ENCODE data around the gene CENPN. TPM values are rescaled to one million over a fixed set of nuclear protein-coding genes. Genes with fewer than 3 reads are reported as not detected.

Gene CENPN
- total and polyA plus RNA-seq, 2 of the 8 experiments (the other 6 are each of a cell fraction or from before 2014, with no cell fraction given) = 32.8 to 67.0 TPM

GRCh38 chr16:81041696-81042095, 34.7 kb downstream of the CENPN start:
- Histone ChIP-seq H3K56ac (replicated peaks; ENCODE audit: insufficient read length, low read depth, low read length) (no peak overlapping the region), H3K23me2 (ENCODE audit: low read depth, low read length) (no peaks in the 10 kb centered on the region; the same call in 1 of the 2 replicates), H3K27ac (ENCODE audit: low read depth, low read length) (no peak overlapping the region), H2AFZ (ENCODE audit: low read length) (no peak overlapping the region), H3K14ac (ENCODE audit: insufficient read length) (no peak overlapping the region), H2BK120ac (replicated peaks; ENCODE audit: low read depth, low read length) (no peak overlapping the region), H3K4ac (replicated peaks; ENCODE audit: insufficient read length, low read depth, low read length) (no peak overlapping the region), H3K4me3 (ENCODE audit: extremely low read depth in 1 of 4, insufficient read depth in 2 of 4, low read depth in 3 of 4, low read length in 4 of 4) (no peak overlapping the region), H2BK5ac (ENCODE audit: low read depth, low read length) (no peak overlapping the region), H4K8ac (ENCODE audit: extremely low read depth, insufficient read depth, low read length) (no peak overlapping the region), H2BK12ac (ENCODE audit: low read depth, low read length) (no peak overlapping the region), H3K9me3 (ENCODE audit: insufficient read depth in 2 of 2, low read depth in 1 of 2, low read length in 1 of 2) (no peaks in the 10 kb centered on the region), H3K18ac (ENCODE audit: extremely low read depth, low read length) (no peak overlapping the region), H4K20me1 (replicated peaks in 1 of 2; ENCODE audit: control insufficient read depth in 1 of 2, insufficient read depth in 2 of 2, low read length in 2 of 2) (peaks cover 2 to 11% of the 10 kb centered on the region in 2 experiments), H3K36me3 (ENCODE audit: control insufficient read depth in 2 of 4, insufficient read depth in 4 of 4, low read length in 3 of 4) (peaks cover 14 to 62% (median 45%) of the 10 kb centered on the region in 4 experiments), H3K23ac (ENCODE audit: insufficient read length) (no peak overlapping the region), H3K79me2 (ENCODE audit: control insufficient read depth in 1 of 2, insufficient read depth in 2 of 2, low read length in 2 of 2) (peaks cover 2 to 42% of the 10 kb centered on the region in 2 experiments), H2BK20ac (ENCODE audit: low read length) (no peak overlapping the region), H3K9ac (replicated peaks in 1 of 4; ENCODE audit: extremely low read depth in 1 of 4, low read depth in 3 of 4, low read length in 3 of 4) (no peak overlapping the region), H3K4me2 (ENCODE audit: insufficient read depth in 1 of 2, low read depth in 2 of 2, low read length in 2 of 2) (no peak overlapping the region), H3K27me3 (replicated peaks in 1 of 4; ENCODE audit: control insufficient read depth in 3 of 4, extremely low read depth in 1 of 4, insufficient read depth in 3 of 4, low read length in 3 of 4) (no peaks in the 10 kb centered on the region), H2BK15ac (ENCODE audit: low read length) (no peak overlapping the region), H3K4me1 (replicated peaks in 1 of 4; ENCODE audit: control insufficient read depth in 3 of 4, insufficient read depth in 4 of 4, low read length in 3 of 4) (peaks cover 0 to 6% (median 2%) of the 10 kb centered on the region in 4 experiments; a peak in 4 of 7 replicates), H2AK5ac (ENCODE audit: low read depth, low read length) (no peak overlapping the region), H4K91ac (replicated peaks; ENCODE audit: insufficient read length, low read length) (no peak overlapping the region), H4K5ac (ENCODE audit: insufficient read length, low read depth, low read length) (no peak overlapping the region), H3K79me1 (ENCODE audit: low read depth, low read length) (peaks cover 6% of the 10 kb centered on the region)
- POLR2A ChIA-PET (ENCODE audit: partially characterized antibody) = interaction anchor here (2.1 kb wide), 1 partner anchor 32 kb away, joined by 5 read pairs; no protein-coding TSS in a partner anchor
- TF ChIP-seq TAF7 (optimal IDR thresholded peaks at IDR 0.05; ENCODE audit: borderline replicate concordance, low read depth, low read length) = no peak
- no peak for TF ChIP-seq GABPA (IDR thresholded peaks at IDR 0.05; ENCODE audit: borderline replicate concordance, insufficient read depth, low read length)
- TF ChIP-seq SIX5 (IDR thresholded peaks at IDR 0.05; ENCODE audit: low read depth, low read length) = no peak
- FAIRE-seq = no peak
- DNase-seq (ENCODE audit: low read depth in 1 of 2, low spot score in 2 of 2) = no peak
- CTCF ChIA-PET (ENCODE audit: partially characterized antibody) = no interaction called here
- 88% methylated on average over 4 of the region's 4 CpGs; no CpG with 5 or more reads in 1 of the 2 experiments for WGBS, 2 experiments (ENCODE audit: extremely low coverage in 1 of 2, insufficient coverage in 1 of 2, insufficient read length in 1 of 2, insufficient replicate concordance in 2 of 2, low coverage in 1 of 2, low lambda C conversion rate in 2 of 2, missing lambda C conversion rate in 1 of 2)
